Measurements from ENCODE around the gene UGP2.

UGP2 gene

DNA sequence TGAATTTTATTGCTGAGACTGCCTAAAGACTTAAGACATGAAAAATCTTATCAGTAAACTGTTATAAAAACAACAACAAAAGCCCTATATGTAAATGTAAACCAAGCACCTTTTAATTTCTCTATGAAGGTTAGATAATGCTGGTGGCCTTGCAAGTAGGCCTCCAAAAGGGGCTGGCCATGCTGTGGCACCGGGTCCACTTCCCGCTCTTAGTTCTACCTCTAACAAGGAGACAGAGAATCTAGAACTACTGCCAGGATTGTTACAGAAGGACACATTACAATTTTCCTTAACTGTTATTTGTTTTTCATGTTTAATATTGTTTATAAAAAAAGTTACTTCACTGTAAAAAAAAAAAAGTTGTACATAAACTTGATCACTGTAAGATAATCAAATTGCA is 49.0 kb downstream of the UGP2 start:
- no peak overlapping the region for H3K4me3 ChIP-seq (ENCODE audit: control insufficient read depth, low read depth, low read length)
- no peak for DNase-seq (ENCODE audit: low read depth)
- no peak for TF ChIP-seq CTCF (IDR thresholded peaks at IDR 0.05; ENCODE audit: control insufficient read depth, insufficient read depth, low read depth, low read length, missing control alignments)

DNA sequence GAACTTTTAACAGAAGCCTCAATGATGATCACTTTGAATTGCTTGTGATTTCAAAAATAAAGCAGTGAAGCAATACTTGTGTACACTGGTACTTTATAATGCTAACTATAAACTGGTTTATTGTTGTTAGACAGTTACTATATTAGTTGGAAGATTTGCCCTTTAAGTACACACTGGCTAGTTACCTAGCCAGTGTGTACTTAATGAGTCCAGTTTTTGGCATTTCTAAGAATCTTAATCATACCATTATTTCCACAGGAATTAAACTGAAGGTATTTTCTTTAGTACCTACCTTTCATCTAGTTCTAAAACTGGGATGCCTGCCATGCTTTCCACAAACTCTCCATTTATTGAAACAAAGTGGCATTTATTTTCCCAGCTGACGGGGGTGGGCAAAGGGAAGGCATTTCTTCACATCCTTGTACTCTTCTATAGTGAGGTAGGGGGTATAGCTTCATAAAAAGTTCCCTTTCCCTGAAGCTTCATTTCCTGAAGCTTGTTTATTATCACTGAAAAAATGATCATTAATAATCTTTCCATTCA is 49.9 kb downstream of the UGP2 start:
- TF ChIP-seq CTCF (IDR thresholded peaks at IDR 0.05; ENCODE audit: control insufficient read depth, insufficient read depth, low read depth, low read length, missing control alignments): no peak
- DNase-seq (ENCODE audit: low read depth): no peak

GRCh38 chr2:63893163-63893562 is 51.5 kb downstream of the UGP2 start:
- DNase-seq (ENCODE audit: low read depth): no peak
- H3K4me3 ChIP-seq (ENCODE audit: control insufficient read depth, low read depth, low read length): no peak overlapping the region
- TF ChIP-seq CTCF (IDR thresholded peaks at IDR 0.05; ENCODE audit: control insufficient read depth, insufficient read depth, low read depth, low read length, missing control alignments): no peak

More for the DNA sequence above, 49.9 kb downstream of the UGP2 start:
- H3K4me3 ChIP-seq (ENCODE audit: control insufficient read depth, low read depth, low read length): no peak overlapping the region

DNA sequence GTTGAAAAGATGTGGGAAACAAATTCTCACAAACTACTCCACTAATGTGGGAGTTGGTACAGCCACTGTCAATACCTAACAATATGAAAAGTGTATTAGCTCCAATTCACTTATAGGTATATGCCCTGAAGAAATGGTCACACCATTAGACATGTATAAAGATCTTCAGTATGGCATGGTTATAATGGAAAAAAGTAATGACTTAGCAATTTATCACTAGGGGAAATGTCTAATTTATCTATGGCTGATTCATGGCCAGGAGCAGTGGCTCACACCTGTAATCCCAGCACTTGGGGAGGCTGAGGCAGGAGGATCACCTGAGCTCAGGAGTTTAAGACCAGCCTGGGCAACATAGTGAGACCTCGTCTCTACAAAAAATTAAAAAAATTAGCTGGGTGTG is 52.5 kb downstream of the UGP2 start:
- TF ChIP-seq CTCF (IDR thresholded peaks at IDR 0.05; ENCODE audit: control insufficient read depth, insufficient read depth, low read depth, low read length, missing control alignments): no peak
- DNase-seq (ENCODE audit: low read depth): no peak
- H3K4me3 ChIP-seq (ENCODE audit: control insufficient read depth, low read depth, low read length): no peak overlapping the region

DNA sequence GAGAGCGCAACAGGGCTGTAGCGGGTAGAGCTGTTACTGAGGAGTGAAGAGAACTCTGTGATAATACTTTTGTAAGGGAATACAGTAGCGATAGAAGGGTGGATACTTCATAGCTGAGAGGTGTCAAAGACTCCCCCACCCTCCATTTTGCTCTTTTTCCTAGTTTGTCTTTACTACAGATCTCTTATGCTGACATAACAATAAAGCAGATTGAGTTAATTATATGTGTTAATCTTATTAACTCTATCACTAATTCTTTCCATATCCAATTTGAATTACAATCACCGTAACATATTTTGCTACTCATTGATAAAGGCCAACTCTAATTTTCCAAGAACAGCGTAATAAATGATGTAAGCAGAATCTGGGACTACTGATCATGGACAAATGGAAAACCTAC is 57.1 kb downstream of the UGP2 start:
- no peak for TF ChIP-seq CTCF (IDR thresholded peaks at IDR 0.05; ENCODE audit: control insufficient read depth, insufficient read depth, low read depth, low read length, missing control alignments)
- no peak for DNase-seq (ENCODE audit: low read depth)

GRCh38 chr2:63899639-63900038 is 57.9 kb downstream of the UGP2 start:
- no peak for DNase-seq (ENCODE audit: low read depth)
- TF ChIP-seq CTCF (IDR thresholded peaks at IDR 0.05; ENCODE audit: control insufficient read depth, insufficient read depth, low read depth, low read length, missing control alignments): no peak
- H3K4me3 ChIP-seq (ENCODE audit: control insufficient read depth, low read depth, low read length): no peak overlapping the region

More for the DNA sequence above, 57.1 kb downstream of the UGP2 start:
- no peak overlapping the region for H3K4me3 ChIP-seq (ENCODE audit: control insufficient read depth, low read depth, low read length)

- no peak for DNase-seq (ENCODE audit: low read depth)
- no peak overlapping the region for H3K4me3 ChIP-seq (ENCODE audit: control insufficient read depth, low read depth, low read length)
- TF ChIP-seq CTCF (IDR thresholded peaks at IDR 0.05; ENCODE audit: control insufficient read depth, insufficient read depth, low read depth, low read length, missing control alignments): no peak
Measured at GRCh38 chr2:63902149-63902548, 60.5 kb downstream of the UGP2 start.

All from AG09309 (cell line).